ENCODE data around the gene SDK1. TPM values are rescaled to one million over a fixed set of nuclear protein-coding genes. Genes with fewer than 3 reads are reported as not detected.

The SDK1 gene
- total RNA-seq, 1 experiment from 2014 or later, result 9.3 TPM

DNA sequence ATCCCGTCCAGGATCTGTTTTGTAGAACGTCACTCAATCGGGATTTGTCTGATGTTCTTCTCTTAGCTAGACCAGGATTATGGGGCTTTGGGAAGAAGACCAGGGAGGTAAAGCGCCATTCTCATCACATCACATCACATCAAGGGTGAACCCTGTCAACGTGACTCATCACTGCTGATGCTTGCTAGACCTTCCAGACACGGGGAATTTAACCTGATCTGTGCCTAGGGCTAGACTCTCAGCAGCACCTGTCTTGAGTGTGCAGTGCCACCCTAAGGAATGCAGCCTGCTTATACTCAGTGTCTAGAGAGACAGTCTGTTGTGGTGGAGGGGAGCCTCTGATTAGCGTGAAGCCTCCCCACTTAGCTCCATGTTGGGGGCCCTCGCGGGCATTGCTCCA lies 702.5 kb downstream of the SDK1 start:
- DNase-seq (ENCODE audit: low spot score) (no peak), ATAC-seq (no peak)
- ChIA-PET POLR2A (no interaction called here), CTCF (interaction anchor here (3.0 kb wide), 1 partner anchor 9 kb away, joined by 14 read pairs; no protein-coding TSS in a partner anchor)
- Mint-ChIP-seq H3K4me3 (no peak overlapping the region), H3K9me3 (no peaks in the 10 kb centered on the region), H3K27ac (no peak overlapping the region), H3K27me3 (ENCODE audit: low read depth) (no peaks in the 10 kb centered on the region), H3K36me3 (no peaks in the 10 kb centered on the region), H3K4me1 (peaks cover 23% of the 10 kb centered on the region)
- no peak for TF ChIP-seq CREM (CRISPR knock-in tag; IDR thresholded peaks at IDR 0.05)
- TF ChIP-seq ESRRA (CRISPR knock-in tag; IDR thresholded peaks at IDR 0.05; ENCODE audit: borderline replicate concordance), result no peak
- TF ChIP-seq, protein P1, sequence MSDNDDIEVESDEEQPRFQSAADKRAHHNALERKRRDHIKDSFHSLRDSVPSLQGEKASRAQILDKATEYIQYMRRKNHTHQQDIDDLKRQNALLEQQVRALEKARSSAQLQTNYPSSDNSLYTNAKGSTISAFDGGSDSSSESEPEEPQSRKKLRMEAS (CRISPR knock-in tag; IDR thresholded peaks at IDR 0.05), result no peak
- TF ChIP-seq, protein P2, sequence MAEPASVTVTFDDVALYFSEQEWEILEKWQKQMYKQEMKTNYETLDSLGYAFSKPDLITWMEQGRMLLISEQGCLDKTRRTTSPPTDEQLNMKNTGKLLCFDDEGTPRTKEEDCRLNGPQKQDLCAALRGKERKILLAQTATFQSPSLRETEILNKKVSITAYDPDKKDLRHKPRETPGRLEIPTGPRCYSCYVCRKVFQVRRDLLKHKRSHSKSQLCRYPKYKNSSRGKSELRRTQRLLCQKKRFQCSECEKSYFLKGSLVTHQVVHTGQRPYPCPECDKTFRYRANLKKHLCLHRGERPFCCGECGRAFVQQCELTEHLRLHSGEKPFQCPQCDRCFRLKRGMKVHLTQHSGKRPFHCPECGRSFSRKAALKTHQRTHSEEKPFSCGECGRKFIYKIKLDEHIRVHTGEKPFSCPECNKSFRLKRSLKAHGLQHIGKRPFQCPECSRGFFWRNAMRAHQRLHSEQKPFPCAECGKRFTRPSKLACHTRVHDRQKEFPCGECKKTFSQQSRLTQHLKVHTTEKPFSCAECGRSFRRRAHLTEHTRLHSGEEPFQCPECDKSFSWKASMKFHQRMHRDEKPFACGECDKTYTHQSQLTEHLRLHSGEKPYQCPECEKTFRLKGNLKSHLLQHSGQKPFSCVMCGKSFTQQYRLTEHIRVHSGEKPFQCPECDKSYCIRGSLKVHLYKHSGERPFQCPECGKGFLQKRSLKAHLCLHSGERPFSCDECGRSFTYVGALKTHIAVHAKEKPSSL (CRISPR knock-in tag; conservative IDR thresholded peaks at IDR 0.05), result no peak
- no peak for TF ChIP-seq TEAD4 (CRISPR knock-in tag; IDR thresholded peaks at IDR 0.05)
- no peak for TF ChIP-seq NFYB (CRISPR knock-in tag; conservative IDR thresholded peaks at IDR 0.05; ENCODE audit: low read depth)
- TF ChIP-seq, protein P3, sequence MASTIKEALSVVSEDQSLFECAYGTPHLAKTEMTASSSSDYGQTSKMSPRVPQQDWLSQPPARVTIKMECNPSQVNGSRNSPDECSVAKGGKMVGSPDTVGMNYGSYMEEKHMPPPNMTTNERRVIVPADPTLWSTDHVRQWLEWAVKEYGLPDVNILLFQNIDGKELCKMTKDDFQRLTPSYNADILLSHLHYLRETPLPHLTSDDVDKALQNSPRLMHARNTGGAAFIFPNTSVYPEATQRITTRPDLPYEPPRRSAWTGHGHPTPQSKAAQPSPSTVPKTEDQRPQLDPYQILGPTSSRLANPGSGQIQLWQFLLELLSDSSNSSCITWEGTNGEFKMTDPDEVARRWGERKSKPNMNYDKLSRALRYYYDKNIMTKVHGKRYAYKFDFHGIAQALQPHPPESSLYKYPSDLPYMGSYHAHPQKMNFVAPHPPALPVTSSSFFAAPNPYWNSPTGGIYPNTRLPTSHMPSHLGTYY (CRISPR knock-in tag; IDR thresholded peaks at IDR 0.05), result no peak
- TF ChIP-seq, protein P4, sequence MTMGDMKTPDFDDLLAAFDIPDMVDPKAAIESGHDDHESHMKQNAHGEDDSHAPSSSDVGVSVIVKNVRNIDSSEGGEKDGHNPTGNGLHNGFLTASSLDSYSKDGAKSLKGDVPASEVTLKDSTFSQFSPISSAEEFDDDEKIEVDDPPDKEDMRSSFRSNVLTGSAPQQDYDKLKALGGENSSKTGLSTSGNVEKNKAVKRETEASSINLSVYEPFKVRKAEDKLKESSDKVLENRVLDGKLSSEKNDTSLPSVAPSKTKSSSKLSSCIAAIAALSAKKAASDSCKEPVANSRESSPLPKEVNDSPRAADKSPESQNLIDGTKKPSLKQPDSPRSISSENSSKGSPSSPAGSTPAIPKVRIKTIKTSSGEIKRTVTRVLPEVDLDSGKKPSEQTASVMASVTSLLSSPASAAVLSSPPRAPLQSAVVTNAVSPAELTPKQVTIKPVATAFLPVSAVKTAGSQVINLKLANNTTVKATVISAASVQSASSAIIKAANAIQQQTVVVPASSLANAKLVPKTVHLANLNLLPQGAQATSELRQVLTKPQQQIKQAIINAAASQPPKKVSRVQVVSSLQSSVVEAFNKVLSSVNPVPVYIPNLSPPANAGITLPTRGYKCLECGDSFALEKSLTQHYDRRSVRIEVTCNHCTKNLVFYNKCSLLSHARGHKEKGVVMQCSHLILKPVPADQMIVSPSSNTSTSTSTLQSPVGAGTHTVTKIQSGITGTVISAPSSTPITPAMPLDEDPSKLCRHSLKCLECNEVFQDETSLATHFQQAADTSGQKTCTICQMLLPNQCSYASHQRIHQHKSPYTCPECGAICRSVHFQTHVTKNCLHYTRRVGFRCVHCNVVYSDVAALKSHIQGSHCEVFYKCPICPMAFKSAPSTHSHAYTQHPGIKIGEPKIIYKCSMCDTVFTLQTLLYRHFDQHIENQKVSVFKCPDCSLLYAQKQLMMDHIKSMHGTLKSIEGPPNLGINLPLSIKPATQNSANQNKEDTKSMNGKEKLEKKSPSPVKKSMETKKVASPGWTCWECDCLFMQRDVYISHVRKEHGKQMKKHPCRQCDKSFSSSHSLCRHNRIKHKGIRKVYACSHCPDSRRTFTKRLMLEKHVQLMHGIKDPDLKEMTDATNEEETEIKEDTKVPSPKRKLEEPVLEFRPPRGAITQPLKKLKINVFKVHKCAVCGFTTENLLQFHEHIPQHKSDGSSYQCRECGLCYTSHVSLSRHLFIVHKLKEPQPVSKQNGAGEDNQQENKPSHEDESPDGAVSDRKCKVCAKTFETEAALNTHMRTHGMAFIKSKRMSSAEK (CRISPR knock-in tag; IDR thresholded peaks at IDR 0.05; ENCODE audit: borderline replicate concordance), result no peak
- no peak for TF ChIP-seq NR3C1 (CRISPR knock-in tag; conservative IDR thresholded peaks at IDR 0.05; ENCODE audit: low read depth)
- no peak for TF ChIP-seq GTF2I (CRISPR knock-in tag; conservative IDR thresholded peaks at IDR 0.05)
- no peak for TF ChIP-seq SMAD3 (CRISPR knock-in tag; IDR thresholded peaks at IDR 0.05; ENCODE audit: borderline replicate concordance)
- TF ChIP-seq, protein P5, sequence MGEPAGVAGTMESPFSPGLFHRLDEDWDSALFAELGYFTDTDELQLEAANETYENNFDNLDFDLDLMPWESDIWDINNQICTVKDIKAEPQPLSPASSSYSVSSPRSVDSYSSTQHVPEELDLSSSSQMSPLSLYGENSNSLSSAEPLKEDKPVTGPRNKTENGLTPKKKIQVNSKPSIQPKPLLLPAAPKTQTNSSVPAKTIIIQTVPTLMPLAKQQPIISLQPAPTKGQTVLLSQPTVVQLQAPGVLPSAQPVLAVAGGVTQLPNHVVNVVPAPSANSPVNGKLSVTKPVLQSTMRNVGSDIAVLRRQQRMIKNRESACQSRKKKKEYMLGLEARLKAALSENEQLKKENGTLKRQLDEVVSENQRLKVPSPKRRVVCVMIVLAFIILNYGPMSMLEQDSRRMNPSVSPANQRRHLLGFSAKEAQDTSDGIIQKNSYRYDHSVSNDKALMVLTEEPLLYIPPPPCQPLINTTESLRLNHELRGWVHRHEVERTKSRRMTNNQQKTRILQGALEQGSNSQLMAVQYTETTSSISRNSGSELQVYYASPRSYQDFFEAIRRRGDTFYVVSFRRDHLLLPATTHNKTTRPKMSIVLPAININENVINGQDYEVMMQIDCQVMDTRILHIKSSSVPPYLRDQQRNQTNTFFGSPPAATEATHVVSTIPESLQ (CRISPR knock-in tag; IDR thresholded peaks at IDR 0.05), result no peak

DNA sequence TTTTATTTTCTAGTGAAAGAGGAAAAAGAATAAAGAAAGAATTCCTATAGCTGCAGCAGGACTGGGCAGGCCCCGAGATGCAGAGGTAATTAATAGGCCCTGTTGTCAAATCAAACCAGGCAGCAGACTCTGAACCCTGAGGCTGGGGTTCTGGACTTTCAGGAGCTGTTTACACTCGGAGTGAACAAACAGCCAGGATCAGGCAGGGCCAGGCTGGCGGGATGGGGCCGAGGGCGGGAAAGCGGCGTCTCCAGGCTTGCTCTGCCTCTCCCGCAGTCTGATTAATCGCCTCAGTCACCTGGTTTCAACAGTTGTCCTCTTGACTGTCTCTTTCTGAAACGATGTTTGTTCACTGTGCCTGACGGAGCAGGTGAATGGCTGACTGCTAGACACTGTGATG lies 705.6 kb downstream of the SDK1 start:
- Mint-ChIP-seq H3K4me1 (peaks cover 50% of the 10 kb centered on the region), H3K27me3 (ENCODE audit: low read depth) (no peaks in the 10 kb centered on the region), H3K27ac (peak overlapping the region; percentile 83), H3K36me3 (no peaks in the 10 kb centered on the region), H3K4me3 (no peak overlapping the region), H3K9me3 (no peaks in the 10 kb centered on the region)
- ChIA-PET CTCF (interaction anchor here (0.6 kb wide), 1 partner anchor 12 kb away, joined by 3 read pairs; no protein-coding TSS in a partner anchor), POLR2A (no interaction called here)
- no peak for DNase-seq (ENCODE audit: low spot score)
- TF ChIP-seq NFYB (CRISPR knock-in tag; conservative IDR thresholded peaks at IDR 0.05; ENCODE audit: low read depth) (no peak), ZNF121 (CRISPR knock-in tag; IDR thresholded peaks at IDR 0.05) (no peak), NFE2L1 (CRISPR knock-in tag; IDR thresholded peaks at IDR 0.05) (no peak), ZBTB21 (CRISPR knock-in tag; IDR thresholded peaks at IDR 0.05; ENCODE audit: borderline replicate concordance) (no peak), CREM (CRISPR knock-in tag; IDR thresholded peaks at IDR 0.05) (no peak), ZNF317 (CRISPR knock-in tag; IDR thresholded peaks at IDR 0.05; ENCODE audit: borderline replicate concordance, low read depth) (no peak)
- TF ChIP-seq, protein P6, sequence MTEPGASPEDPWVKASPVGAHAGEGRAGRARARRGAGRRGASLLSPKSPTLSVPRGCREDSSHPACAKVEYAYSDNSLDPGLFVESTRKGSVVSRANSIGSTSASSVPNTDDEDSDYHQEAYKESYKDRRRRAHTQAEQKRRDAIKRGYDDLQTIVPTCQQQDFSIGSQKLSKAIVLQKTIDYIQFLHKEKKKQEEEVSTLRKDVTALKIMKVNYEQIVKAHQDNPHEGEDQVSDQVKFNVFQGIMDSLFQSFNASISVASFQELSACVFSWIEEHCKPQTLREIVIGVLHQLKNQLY (CRISPR knock-in tag; IDR thresholded peaks at IDR 0.05), result no peak
- TF ChIP-seq, protein P7, sequence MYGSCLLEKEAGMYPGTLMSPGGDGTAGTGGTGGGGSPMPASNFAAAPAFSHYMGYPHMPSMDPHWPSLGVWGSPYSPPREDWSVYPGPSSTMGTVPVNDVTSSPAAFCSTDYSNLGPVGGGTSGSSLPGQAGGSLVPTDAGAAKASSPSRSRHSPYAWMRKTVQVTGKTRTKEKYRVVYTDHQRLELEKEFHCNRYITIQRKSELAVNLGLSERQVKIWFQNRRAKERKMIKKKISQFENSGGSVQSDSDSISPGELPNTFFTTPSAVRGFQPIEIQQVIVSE (CRISPR knock-in tag; IDR thresholded peaks at IDR 0.05; ENCODE audit: borderline replicate concordance), result no peak
- ATAC-seq, result peak; percentile 45

All from WTC11 (cell line).